Amygdala (tissue), 56 donors: ENCODE results near the gene KCNE3.

Experiments
- DNase-seq, 56 donors: peaks; one replicate each; lab custom pipeline; 2025; lab: John Stamatoyannopoulos, UW

The KCNE3 gene

GRCh38 chr11:74473382-74474173 lies 6.2 kb upstream of the KCNE3 start:
- DNase-seq = no peak

- no peak for DNase-seq
Measured at GRCh38 chr11:74471668-74472429, 4.5 kb upstream of the KCNE3 start.

- DNase-seq = no peak
Measured at GRCh38 chr11:74471037-74471436, 3.7 kb upstream of the KCNE3 start.

GRCh38 chr11:74470526-74470925 lies 3.2 kb upstream of the KCNE3 start:
- DNase-seq = no peak

GRCh38 chr11:74468936-74469335 lies 1.6 kb upstream of the KCNE3 start:
- no peak for DNase-seq

- no peak for DNase-seq
Measured at GRCh38 chr11:74468521-74468920, 1.2 kb upstream of the KCNE3 start.

- DNase-seq = no peak
Measured at GRCh38 chr11:74468058-74468457, 709 bp upstream of the KCNE3 start.

GRCh38 chr11:74465291-74465708 lies 2.0 kb downstream of the KCNE3 start:
- no peak for DNase-seq

GRCh38 chr11:74464746-74465145 lies 2.6 kb downstream of the KCNE3 start:
- no peak for DNase-seq

GRCh38 chr11:74463216-74463615 lies 4.1 kb downstream of the KCNE3 start:
- DNase-seq = no peak

GRCh38 chr11:74462631-74463030 lies 4.7 kb downstream of the KCNE3 start:
- no peak for DNase-seq

- peak in 19 of 56 donors; percentile 9 to 60 (median 29) for DNase-seq
Measured at GRCh38 chr11:74462009-74462408, 5.3 kb downstream of the KCNE3 start.

- no peak for DNase-seq
Measured at GRCh38 chr11:74460481-74461154, 6.7 kb downstream of the KCNE3 start.

- no peak for DNase-seq
Measured at GRCh38 chr11:74460065-74460464, 7.3 kb downstream of the KCNE3 start.

GRCh38 chr11:74459584-74459983 lies 7.8 kb downstream of the KCNE3 start:
- DNase-seq = no peak

GRCh38 chr11:74457356-74457755 lies 10.0 kb downstream of the KCNE3 start:
- DNase-seq = no peak

- DNase-seq = peak in 13 of 56 donors; percentile 5 to 61 (median 15)
Measured at GRCh38 chr11:74453373-74453975, 13.9 kb downstream of the KCNE3 start.

- DNase-seq = no peak
Measured at GRCh38 chr11:74452366-74452765, 15.0 kb downstream of the KCNE3 start.

GRCh38 chr11:74450318-74450717 lies 17.0 kb downstream of the KCNE3 start:
- no peak for DNase-seq

GRCh38 chr11:74449369-74449931 lies 17.9 kb downstream of the KCNE3 start:
- peak in 19 of 56 donors; percentile 9 to 74 (median 26) for DNase-seq
